Fibroblast of lung (primary cell): Measurements from ENCODE around the gene TLE2. TPM values are rescaled to one million over a fixed set of nuclear protein-coding genes. Genes with fewer than 3 reads are reported as not detected.
A peak's percentile ranks its signal among the peaks of the same experiment; 100 is the strongest.

ENCODE experiments used
- DNase-seq, 2 donors: peaks; one replicate each; pipeline versions ENCODE4 v3.0.0 to v3.0.0-alpha.2; 2010; ENCODE audit warnings: low read depth in 2 of 2
- H2AFZ ChIP-seq: 2 replicates; pipeline ENCODE4 v1.5.1; 2012; ENCODE audit warnings: low read length, control low read depth, inconsistent platforms
- H3K27ac ChIP-seq: 2 replicates; pipeline ENCODE4 v1.5.1; 2011; ENCODE audit warnings: low read length, control low read depth; ENCODE audit not compliant: insufficient read depth
- H3K27me3 ChIP-seq: 2 replicates; pipeline ENCODE4 v1.5.1; 2011; ENCODE audit warnings: mild to moderate bottlenecking, low read length; ENCODE audit not compliant: control insufficient read depth, insufficient read depth
- H3K36me3 ChIP-seq: 2 replicates; pipeline ENCODE4 v1.5.1; 2011; ENCODE audit warnings: low read length; ENCODE audit not compliant: control insufficient read depth, insufficient read depth
- H3K4me1 ChIP-seq: 2 replicates; pipeline ENCODE4 v1.5.1; 2011; ENCODE audit warnings: low read length; ENCODE audit not compliant: control insufficient read depth, insufficient read depth; ENCODE audit errors: extremely low read depth
- H3K4me2 ChIP-seq: 2 replicates; pipeline ENCODE4 v1.5.1; 2011; ENCODE audit warnings: low read length, control low read depth; ENCODE audit not compliant: insufficient read depth; ENCODE audit errors: extremely low read depth
- H3K4me3 ChIP-seq, 4 experiments: fragments of 200-600 bp in 1 of 4; sonication (generic) in 1 of 4; replicated peaks in 1 of 4; 2 replicates each; pipeline ENCODE4 v1.5.1; 2011 to 2016; ENCODE audit warnings: low read length in 4 of 4, low read depth in 3 of 4, mild to moderate bottlenecking in 3 of 4, control low read depth in 2 of 4, inconsistent platforms in 1 of 4, mixed read lengths in 1 of 4; ENCODE audit not compliant: insufficient read depth in 1 of 4; ENCODE audit errors: control extremely low read depth in 1 of 4
- H3K79me2 ChIP-seq: 2 replicates; pipeline ENCODE4 v1.5.1; 2012; ENCODE audit warnings: mild to moderate bottlenecking, low read length, inconsistent platforms; ENCODE audit not compliant: control insufficient read depth, insufficient read depth
- H3K9ac ChIP-seq: 2 replicates; pipeline ENCODE4 v1.5.1; 2011; ENCODE audit warnings: mild to moderate bottlenecking, low read length, control low read depth; ENCODE audit not compliant: insufficient read depth
- H3K9me3 ChIP-seq: 2 replicates; pipeline ENCODE4 v1.5.1; 2012; ENCODE audit warnings: low read depth, low read length; ENCODE audit not compliant: control insufficient read depth, insufficient read depth
- H4K20me1 ChIP-seq: 2 replicates; pipeline ENCODE4 v1.5.1; 2011; ENCODE audit warnings: low read length; ENCODE audit not compliant: control insufficient read depth, insufficient read depth; ENCODE audit errors: extremely low read depth
- CTCF ChIP-seq, 2 donors: IDR thresholded peaks in 1 of 2; conservative IDR thresholded peaks in 1 of 2; 1 replicate in 1 of 2; 2 replicates in 1 of 2; pipeline ENCODE4 v1.5.1; 2011 to 2012; ENCODE audit warnings: low read length in 2 of 2, control low read depth in 1 of 2, inconsistent platforms in 1 of 2, low read depth in 1 of 2, mild to moderate bottlenecking in 1 of 2
- EZH2 ChIP-seq: IDR thresholded peaks from 2 replicates; pipeline ENCODE4 v1.5.1; 2012; ENCODE audit warnings: low read length, control low read depth, mild to moderate bottlenecking; ENCODE audit errors: missing control alignments
- polyA plus RNA-seq, 2 donors: library from polyadenylated mRNA; depleted of rRNA in 1 of 2; stranded (reverse) in 1 of 2; unstranded in 1 of 2; fragments of >200 nt; gene quantifications; 2 replicates each; pipeline ENCODE4 v1.2.1, GENCODE V29; 2011 to 2012; ENCODE audit warnings: missing spikeins in 1 of 2
- total RNA-seq: library from RNA; depleted of rRNA; stranded (reverse); fragments of >200 nt; gene quantifications from 2 replicates; pipeline ENCODE4 v1.2.1, GENCODE V29; 2014

Gene TLE2
- total and polyA plus RNA-seq, 2 donors (not counting 1 experiment from before 2014, with no cell fraction given), result 1.8 to 3.8 TPM

- Histone ChIP-seq H3K79me2 (peaks cover 12% of the 10 kb centered on the region), H2AFZ (no peak overlapping the region), H3K9ac (no peak overlapping the region), H3K4me3 (peak overlapping the region in 1 of 4 experiments; percentile 25), H3K27ac (no peak overlapping the region), H3K36me3 (no peaks in the 10 kb centered on the region), H3K4me2 (peak overlapping the region; percentile 62), H4K20me1 (no peaks in the 10 kb centered on the region), H3K9me3 (no peaks in the 10 kb centered on the region), H3K27me3 (no peaks in the 10 kb centered on the region), H3K4me1 (peaks cover 4% of the 10 kb centered on the region)
- TF ChIP-seq CTCF (conservative IDR thresholded peaks at IDR 0.05 in 1 of 2, IDR thresholded peaks at IDR 0.05 in 1 of 2; ENCODE audit: low read depth in 1 of 2, low read length in 2 of 2), result peak in 1 of 2 donors; percentile 13
- no peak for TF ChIP-seq EZH2
- peak in 1 of 2 donors; percentile 19 for DNase-seq
These were observed 76.1 kb downstream of the TLE2 start for GRCh38 chr19:2952953-2953481.

- H2AFZ ChIP-seq, result peak overlapping the region; percentile 83
These were observed 78.6 kb downstream of the TLE2 start for GRCh38 chr19:2950286-2951124.

More at GRCh38 chr19:2950286-2951124, 78.6 kb downstream of the TLE2 start:
- Histone ChIP-seq H3K27me3 (no peaks in the 10 kb centered on the region), H3K36me3 (no peaks in the 10 kb centered on the region), H3K79me2 (peaks cover 12% of the 10 kb centered on the region), H3K9ac (peak overlapping the region; percentile 90), H3K9me3 (no peaks in the 10 kb centered on the region), H4K20me1 (no peaks in the 10 kb centered on the region), H3K4me2 (peak overlapping the region; percentile 88), H3K27ac (peak overlapping the region; percentile 90), H3K4me1 (peaks cover 4% of the 10 kb centered on the region), H3K4me3 (peak overlapping the region; percentile 76 to 85 (median 80))
- DNase-seq, result peak; percentile 98 to 100
- no peak for TF ChIP-seq EZH2
- no peak for TF ChIP-seq CTCF (conservative IDR thresholded peaks at IDR 0.05 in 1 of 2, IDR thresholded peaks at IDR 0.05 in 1 of 2; ENCODE audit: low read depth in 1 of 2, low read length in 2 of 2)
